Activated naive CD8-positive, alpha-beta T cell (primary cell): ENCODE data around the gene CHSY3.
"Not testable (repeated sequence)": the region's sequence is repeated elsewhere in the genome, so short reads cannot be mapped to it uniquely, and the experiment has no call there.

Experiments used
- H3K27ac Mint-ChIP-seq: one replicate; pipeline ENCODE4 v1.8.0; 2021; ENCODE audit warnings: mixed read lengths
- H3K27me3 Mint-ChIP-seq: one replicate; pipeline ENCODE4 v1.8.0; 2021; ENCODE audit warnings: mixed read lengths
- H3K36me3 Mint-ChIP-seq: one replicate; pipeline ENCODE4 v1.8.0; 2021; ENCODE audit warnings: mixed read lengths
- H3K4me1 Mint-ChIP-seq: one replicate; pipeline ENCODE4 v1.8.0; 2021; ENCODE audit warnings: low read depth, mixed read lengths
- H3K4me3 Mint-ChIP-seq: one replicate; pipeline ENCODE4 v1.8.0; 2021; ENCODE audit warnings: mild to moderate bottlenecking, mixed read lengths
- H3K9me3 Mint-ChIP-seq: one replicate; pipeline ENCODE4 v1.8.0; 2021; ENCODE audit warnings: low read depth, mixed read lengths

The CHSY3 gene

GRCh38 chr5:130164966-130165365 is 260.7 kb downstream of the CHSY3 start:
- no peak overlapping the region for H3K4me3 Mint-ChIP-seq
- no peaks in the 10 kb centered on the region for H3K4me1 Mint-ChIP-seq
- peaks cover 1% of the 10 kb centered on the region for H3K27me3 Mint-ChIP-seq
- H3K27ac Mint-ChIP-seq: no peak overlapping the region
- H3K36me3 Mint-ChIP-seq: no peaks in the 10 kb centered on the region
- H3K9me3 Mint-ChIP-seq: no peaks in the 10 kb centered on the region

GRCh38 chr5:130166839-130167490 is 262.7 kb downstream of the CHSY3 start:
- no peaks in the 10 kb centered on the region for H3K36me3 Mint-ChIP-seq
- H3K9me3 Mint-ChIP-seq: peaks cover 4% of the 10 kb centered on the region
- H3K4me1 Mint-ChIP-seq: no peaks in the 10 kb centered on the region
- peaks cover 1% of the 10 kb centered on the region for H3K27me3 Mint-ChIP-seq
- H3K4me3 Mint-ChIP-seq: no peak overlapping the region
- no peak overlapping the region for H3K27ac Mint-ChIP-seq

- no peak overlapping the region for H3K4me3 Mint-ChIP-seq
- H3K9me3 Mint-ChIP-seq: peaks cover 4% of the 10 kb centered on the region
- H3K36me3 Mint-ChIP-seq: no peaks in the 10 kb centered on the region
- H3K27me3 Mint-ChIP-seq: peaks cover 1% of the 10 kb centered on the region
- H3K27ac Mint-ChIP-seq: no peak overlapping the region
- no peaks in the 10 kb centered on the region for H3K4me1 Mint-ChIP-seq
Measured at GRCh38 chr5:130168211-130168610, 263.9 kb downstream of the CHSY3 start.

- Mint-ChIP-seq H3K27me3 (no peaks in the 10 kb centered on the region), H3K36me3 (no peaks in the 10 kb centered on the region), H3K9me3 (peaks cover 10% of the 10 kb centered on the region), H3K4me3 (no peak overlapping the region), H3K27ac (no peak overlapping the region), H3K4me1 (no peaks in the 10 kb centered on the region)
Measured at GRCh38 chr5:130171699-130172098, 267.4 kb downstream of the CHSY3 start.

GRCh38 chr5:130183115-130183514 is 278.9 kb downstream of the CHSY3 start:
- Mint-ChIP-seq H3K27ac (no peak overlapping the region), H3K27me3 (peaks cover 4% of the 10 kb centered on the region), H3K4me3 (no peak overlapping the region), H3K9me3 (no peaks in the 10 kb centered on the region), H3K36me3 (no peaks in the 10 kb centered on the region), H3K4me1 (no peaks in the 10 kb centered on the region)

- H3K36me3 Mint-ChIP-seq: no peaks in the 10 kb centered on the region
- H3K27ac Mint-ChIP-seq: no peak overlapping the region
- H3K9me3 Mint-ChIP-seq: no peaks in the 10 kb centered on the region
- no peak overlapping the region for H3K4me3 Mint-ChIP-seq
- H3K27me3 Mint-ChIP-seq: no peaks in the 10 kb centered on the region
- H3K4me1 Mint-ChIP-seq: no peaks in the 10 kb centered on the region
Measured at GRCh38 chr5:130189961-130190360, 285.7 kb downstream of the CHSY3 start.

GRCh38 chr5:130198927-130199326 is 294.7 kb downstream of the CHSY3 start:
- H3K9me3 Mint-ChIP-seq: no peaks in the 10 kb centered on the region
- H3K4me1 Mint-ChIP-seq: no peaks in the 10 kb centered on the region
- H3K27ac Mint-ChIP-seq: no peak overlapping the region
- peaks cover 2% of the 10 kb centered on the region for H3K27me3 Mint-ChIP-seq
- H3K36me3 Mint-ChIP-seq: no peaks in the 10 kb centered on the region
- no peak overlapping the region for H3K4me3 Mint-ChIP-seq

GRCh38 chr5:130206686-130207085 is 302.4 kb downstream of the CHSY3 start:
- H3K4me1 Mint-ChIP-seq: no peaks in the 10 kb centered on the region
- H3K9me3 Mint-ChIP-seq: no peaks in the 10 kb centered on the region
- no peak overlapping the region for H3K4me3 Mint-ChIP-seq
- no peaks in the 10 kb centered on the region for H3K36me3 Mint-ChIP-seq
- H3K27ac Mint-ChIP-seq: no peak overlapping the region
- H3K27me3 Mint-ChIP-seq: peaks cover 4% of the 10 kb centered on the region

GRCh38 chr5:130213607-130214006 is 309.3 kb downstream of the CHSY3 start:
- H3K27me3 Mint-ChIP-seq: peaks cover 9% of the 10 kb centered on the region
- no peak overlapping the region for H3K27ac Mint-ChIP-seq
- H3K4me3 Mint-ChIP-seq: no peak overlapping the region
- H3K36me3 Mint-ChIP-seq: no peaks in the 10 kb centered on the region
- no peaks in the 10 kb centered on the region for H3K9me3 Mint-ChIP-seq
- no peaks in the 10 kb centered on the region for H3K4me1 Mint-ChIP-seq

- H3K27ac Mint-ChIP-seq: no peak overlapping the region
- H3K27me3 Mint-ChIP-seq: peaks cover 8% of the 10 kb centered on the region
- no peak overlapping the region for H3K4me3 Mint-ChIP-seq
- no peaks in the 10 kb centered on the region for H3K4me1 Mint-ChIP-seq
- no peaks in the 10 kb centered on the region for H3K36me3 Mint-ChIP-seq
- H3K9me3 Mint-ChIP-seq: no peaks in the 10 kb centered on the region
Measured at GRCh38 chr5:130216286-130216685, 312.0 kb downstream of the CHSY3 start.

GRCh38 chr5:130222573-130222972 is 318.3 kb downstream of the CHSY3 start:
- Mint-ChIP-seq H3K9me3 (no peaks in the 10 kb centered on the region), H3K27me3 (peaks cover 2% of the 10 kb centered on the region), H3K4me3 (no peak overlapping the region), H3K36me3 (no peaks in the 10 kb centered on the region), H3K27ac (no peak overlapping the region), H3K4me1 (no peaks in the 10 kb centered on the region)

- not testable (repeated sequence) for H3K4me1 Mint-ChIP-seq
Measured at GRCh38 chr5:130226556-130226955, 322.3 kb downstream of the CHSY3 start.

GRCh38 chr5:130227699-130228098 is 323.4 kb downstream of the CHSY3 start:
- H3K27ac Mint-ChIP-seq: no peak overlapping the region
- no peaks in the 10 kb centered on the region for H3K36me3 Mint-ChIP-seq
- no peaks in the 10 kb centered on the region for H3K27me3 Mint-ChIP-seq
- no peak overlapping the region for H3K4me3 Mint-ChIP-seq
- H3K9me3 Mint-ChIP-seq: no peaks in the 10 kb centered on the region
- H3K4me1 Mint-ChIP-seq: no peaks in the 10 kb centered on the region

More at GRCh38 chr5:130226556-130226955, 322.3 kb downstream of the CHSY3 start:
- H3K27ac Mint-ChIP-seq, H3K27me3 Mint-ChIP-seq, H3K9me3 Mint-ChIP-seq, H3K36me3 Mint-ChIP-seq, H3K4me3 Mint-ChIP-seq: not testable (repeated sequence)

GRCh38 chr5:130231786-130232185 is 327.5 kb downstream of the CHSY3 start:
- Mint-ChIP-seq H3K4me3 (no peak overlapping the region), H3K27ac (no peak overlapping the region), H3K4me1 (no peaks in the 10 kb centered on the region), H3K27me3 (no peaks in the 10 kb centered on the region), H3K36me3 (no peaks in the 10 kb centered on the region), H3K9me3 (peaks cover 4% of the 10 kb centered on the region)

GRCh38 chr5:130234816-130235215 is 330.6 kb downstream of the CHSY3 start:
- Mint-ChIP-seq H3K27ac (no peak overlapping the region), H3K27me3 (no peaks in the 10 kb centered on the region), H3K9me3 (peaks cover 4% of the 10 kb centered on the region), H3K36me3 (no peaks in the 10 kb centered on the region), H3K4me3 (no peak overlapping the region), H3K4me1 (no peaks in the 10 kb centered on the region)
